ENCODE results near the gene RFT1.

The RFT1 gene

DNA sequence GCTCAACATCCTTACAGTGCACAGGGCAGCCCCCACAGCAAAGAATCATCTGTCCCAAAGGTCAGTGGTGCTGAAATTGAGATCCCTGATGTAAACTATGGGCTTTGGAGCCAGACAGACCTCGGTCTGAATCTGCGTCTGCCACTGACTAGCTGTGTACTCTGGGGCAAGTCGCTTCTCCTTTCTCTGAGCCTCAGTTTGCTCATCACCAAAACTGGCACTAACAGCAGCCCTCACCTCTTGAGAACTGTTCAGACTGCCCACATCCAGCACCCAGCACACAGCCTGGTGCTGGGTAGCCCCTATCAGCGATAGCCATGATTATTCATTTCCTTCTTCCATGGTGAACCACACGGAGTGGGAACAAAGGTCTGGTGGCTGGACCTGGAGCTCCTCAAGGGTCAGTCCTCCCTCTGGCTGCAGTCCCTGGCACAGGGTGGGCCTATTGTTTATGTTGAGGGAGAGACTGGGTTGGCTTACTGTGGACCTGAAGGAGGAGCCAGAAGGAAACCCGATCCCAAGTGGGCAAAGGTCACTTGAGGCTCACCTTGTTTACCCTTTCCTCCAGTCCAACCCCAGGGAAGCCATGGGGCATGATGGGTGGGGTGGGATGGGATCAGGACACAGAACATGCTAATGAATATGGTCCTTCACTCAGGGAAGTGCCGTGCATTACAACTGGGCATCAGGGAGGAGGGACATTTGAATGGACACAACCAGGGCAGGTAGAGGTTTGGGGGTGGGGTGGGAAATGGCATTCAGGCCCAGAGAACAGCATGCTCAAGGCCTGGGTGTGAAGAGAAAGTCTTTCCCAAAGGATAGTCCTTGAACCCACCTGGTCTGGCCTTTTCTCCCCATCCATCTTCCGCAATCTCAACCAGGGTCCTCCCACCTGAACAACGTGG is 29.2 kb upstream of the RFT1 start:
- TF ChIP-seq FOXA1 (IDR thresholded peaks at IDR 0.05) (no peak), L3MBTL2 (conservative IDR thresholded peaks at IDR 0.05) (no peak), FOXK2 (IDR thresholded peaks at IDR 0.05) (no peak), CTBP1 (IDR thresholded peaks at IDR 0.05; ENCODE audit: borderline replicate concordance) (no peak), BHLHE40 (IDR thresholded peaks at IDR 0.05; ENCODE audit: borderline replicate concordance) (no peak), TARDBP (IDR thresholded peaks at IDR 0.05) (no peak), ZNF384 (IDR thresholded peaks at IDR 0.05) (no peak), ARNT (IDR thresholded peaks at IDR 0.05) (no peak), FOXM1 (IDR thresholded peaks at IDR 0.05; ENCODE audit: borderline replicate concordance) (no peak), SP1 (IDR thresholded peaks at IDR 0.05) (no peak), SUZ12 (IDR thresholded peaks at IDR 0.05) (no peak), HDGF (IDR thresholded peaks at IDR 0.05; ENCODE audit: borderline replicate concordance) (no peak), NFRKB (IDR thresholded peaks at IDR 0.05) (no peak), LEF1 (IDR thresholded peaks at IDR 0.05; ENCODE audit: borderline replicate concordance) (no peak)
- TF ChIP-seq, protein P1, sequence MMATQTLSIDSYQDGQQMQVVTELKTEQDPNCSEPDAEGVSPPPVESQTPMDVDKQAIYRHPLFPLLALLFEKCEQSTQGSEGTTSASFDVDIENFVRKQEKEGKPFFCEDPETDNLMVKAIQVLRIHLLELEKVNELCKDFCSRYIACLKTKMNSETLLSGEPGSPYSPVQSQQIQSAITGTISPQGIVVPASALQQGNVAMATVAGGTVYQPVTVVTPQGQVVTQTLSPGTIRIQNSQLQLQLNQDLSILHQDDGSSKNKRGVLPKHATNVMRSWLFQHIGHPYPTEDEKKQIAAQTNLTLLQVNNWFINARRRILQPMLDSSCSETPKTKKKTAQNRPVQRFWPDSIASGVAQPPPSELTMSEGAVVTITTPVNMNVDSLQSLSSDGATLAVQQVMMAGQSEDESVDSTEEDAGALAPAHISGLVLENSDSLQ (IDR thresholded peaks at IDR 0.05), result no peak
- DNase-seq (ENCODE audit: extremely low spot score), result no peak
- POLR2A ChIA-PET, result interaction anchor here (1.1 kb wide), 1 partner anchor 39 kb away, joined by 3 read pairs; no protein-coding TSS in a partner anchor
- CTCF ChIA-PET, result no interaction called here

DNA sequence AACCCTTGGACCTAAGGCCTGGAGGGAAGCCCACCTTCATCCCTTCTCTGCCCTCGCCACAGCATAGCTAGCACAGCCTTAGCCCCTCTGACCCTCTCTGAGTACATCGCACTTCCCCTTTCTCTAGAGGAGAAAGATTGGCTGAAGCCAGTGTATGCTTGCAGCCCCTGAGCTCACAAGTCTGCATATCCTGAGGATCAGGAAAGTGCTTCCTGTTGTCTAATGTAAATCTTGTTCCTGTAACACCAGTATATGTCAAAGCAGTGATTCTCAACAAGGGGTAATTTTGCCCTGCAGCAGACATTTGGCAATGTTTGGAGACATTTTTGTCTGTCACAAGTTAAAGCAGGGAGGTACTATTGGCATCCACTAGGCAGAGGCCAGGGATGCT is 28.5 kb upstream of the RFT1 start:
- no peak for DNase-seq (ENCODE audit: extremely low spot score)
- TF ChIP-seq ELF4 (IDR thresholded peaks at IDR 0.05) (no peak), ZNF384 (IDR thresholded peaks at IDR 0.05) (no peak), TARDBP (IDR thresholded peaks at IDR 0.05) (no peak), CTBP1 (IDR thresholded peaks at IDR 0.05; ENCODE audit: borderline replicate concordance) (no peak), LEF1 (IDR thresholded peaks at IDR 0.05; ENCODE audit: borderline replicate concordance) (no peak), FOXA1 (IDR thresholded peaks at IDR 0.05) (no peak), HDGF (IDR thresholded peaks at IDR 0.05; ENCODE audit: borderline replicate concordance) (no peak)
- ChIA-PET CTCF (no interaction called here), POLR2A (interaction anchor here (1.1 kb wide), 1 partner anchor 39 kb away, joined by 3 read pairs; no protein-coding TSS in a partner anchor)

DNA sequence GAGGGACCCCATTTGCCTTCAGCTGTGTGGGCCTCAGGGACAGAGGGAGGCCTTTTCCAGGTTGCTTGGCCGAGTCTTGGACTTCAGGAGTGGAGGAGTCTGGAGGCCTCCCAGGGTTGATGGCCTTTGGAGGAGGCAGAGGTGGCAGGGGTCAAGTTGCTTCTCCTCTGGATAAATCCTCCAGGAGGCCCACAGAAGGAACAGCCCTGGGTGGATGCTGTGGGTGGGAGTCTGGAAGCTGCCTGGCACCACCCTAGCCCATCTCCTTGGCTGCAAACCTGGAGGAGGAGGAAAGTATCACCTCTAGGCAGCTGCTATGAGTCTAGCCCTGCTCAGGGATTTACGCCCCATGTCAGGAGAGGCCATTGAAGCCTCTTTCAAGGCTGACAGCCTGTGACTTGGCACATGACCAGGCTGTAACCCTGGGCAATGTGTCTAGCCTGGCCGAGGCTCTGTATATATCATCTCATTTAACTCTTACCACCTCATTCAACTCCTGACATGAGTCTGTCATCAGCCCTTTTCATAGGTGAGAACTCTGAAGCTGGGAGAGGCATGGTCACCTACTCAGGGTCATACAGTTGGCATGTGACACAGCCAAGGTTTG is 27.8 kb upstream of the RFT1 start:
- ChIA-PET POLR2A (no interaction called here), CTCF (interaction anchor here (1.5 kb wide), 1 partner anchor 23 kb away, joined by 3 read pairs; no protein-coding TSS in a partner anchor)
- TF ChIP-seq, protein P1 (IDR thresholded peaks at IDR 0.05), result no peak
- TF ChIP-seq ARNT (IDR thresholded peaks at IDR 0.05) (no peak), FOXM1 (IDR thresholded peaks at IDR 0.05; ENCODE audit: borderline replicate concordance) (no peak), CTBP1 (IDR thresholded peaks at IDR 0.05; ENCODE audit: borderline replicate concordance) (no peak)
- DNase-seq (ENCODE audit: extremely low spot score), result no peak

DNA sequence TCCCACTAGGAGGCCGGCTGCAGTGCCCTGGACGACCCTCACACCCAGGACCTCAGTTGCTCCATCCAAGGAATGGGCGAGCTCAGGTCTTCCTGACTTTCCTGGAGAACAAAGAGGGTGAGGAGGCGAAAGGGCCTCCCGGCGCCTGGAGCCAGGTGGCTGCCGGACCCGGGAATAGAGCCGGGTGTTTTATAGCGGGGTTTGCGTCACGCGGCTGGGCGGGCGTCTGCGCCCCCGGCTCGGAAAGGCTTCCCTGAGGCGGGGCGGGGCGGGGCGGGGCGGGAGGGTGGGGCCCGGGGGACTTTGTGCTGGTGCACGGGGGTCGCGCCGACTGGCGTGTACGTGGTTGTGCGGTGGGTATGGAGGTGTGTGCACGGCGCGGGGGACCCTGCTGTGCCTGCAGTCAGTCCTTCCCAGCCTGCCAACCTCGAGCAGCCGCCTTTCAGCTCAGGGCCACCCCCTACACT is 26.2 kb upstream of the RFT1 start:
- CTCF ChIA-PET, result interaction anchor here (1.5 kb wide), 1 partner anchor 22 kb away, joined by 3 read pairs; no protein-coding TSS in a partner anchor
- POLR2A ChIA-PET, result no interaction called here
- no peak for TF ChIP-seq NFRKB (IDR thresholded peaks at IDR 0.05)
- no peak for DNase-seq (ENCODE audit: extremely low spot score)

DNA sequence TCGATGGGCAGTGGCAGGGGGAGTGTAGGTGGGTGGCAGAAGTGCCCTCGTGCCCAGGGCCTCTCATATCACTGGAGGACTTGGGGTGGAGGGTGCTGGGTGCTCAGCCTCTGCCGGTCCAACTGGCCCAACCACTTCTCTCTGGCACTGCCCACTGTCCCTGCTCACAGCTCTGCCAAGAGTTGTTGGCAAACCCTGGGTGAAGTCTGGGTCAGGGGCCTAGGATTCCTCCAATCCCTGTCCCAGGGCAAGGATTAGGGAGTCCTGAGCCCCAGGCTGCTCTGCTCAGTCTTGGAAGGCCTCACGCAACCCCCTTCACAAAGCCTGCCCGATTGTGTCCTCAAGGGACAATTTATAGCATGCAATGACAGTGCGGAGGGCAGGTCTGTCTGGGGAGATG is 25.5 kb upstream of the RFT1 start:
- no peak for DNase-seq (ENCODE audit: extremely low spot score)
- CTCF ChIA-PET, result no interaction called here

More for the DNA sequence above, 25.5 kb upstream of the RFT1 start:
- TF ChIP-seq FOXA1 (IDR thresholded peaks at IDR 0.05), result no peak
- TF ChIP-seq ZNF384 (IDR thresholded peaks at IDR 0.05), result no peak
- no peak for TF ChIP-seq LEF1 (IDR thresholded peaks at IDR 0.05; ENCODE audit: borderline replicate concordance)
- TF ChIP-seq NFRKB (IDR thresholded peaks at IDR 0.05), result no peak
- no peak for TF ChIP-seq FOXM1 (IDR thresholded peaks at IDR 0.05; ENCODE audit: borderline replicate concordance)
- TF ChIP-seq ARNT (IDR thresholded peaks at IDR 0.05), result no peak
- TF ChIP-seq L3MBTL2 (conservative IDR thresholded peaks at IDR 0.05), result no peak
- TF ChIP-seq SP1 (IDR thresholded peaks at IDR 0.05), result no peak
- no peak for TF ChIP-seq HDGF (IDR thresholded peaks at IDR 0.05; ENCODE audit: borderline replicate concordance)
- no peak for TF ChIP-seq TARDBP (IDR thresholded peaks at IDR 0.05)
- TF ChIP-seq, protein P1 (IDR thresholded peaks at IDR 0.05), result no peak
- no peak for TF ChIP-seq CTBP1 (IDR thresholded peaks at IDR 0.05; ENCODE audit: borderline replicate concordance)
- TF ChIP-seq ELF4 (IDR thresholded peaks at IDR 0.05), result no peak
- no peak for TF ChIP-seq BHLHE40 (IDR thresholded peaks at IDR 0.05; ENCODE audit: borderline replicate concordance)
- no peak for TF ChIP-seq FOXK2 (IDR thresholded peaks at IDR 0.05)
- TF ChIP-seq SUZ12 (IDR thresholded peaks at IDR 0.05), result no peak
- POLR2A ChIA-PET, result no interaction called here
